ENCODE results near the gene SLC2A8. TPM values are rescaled to one million over a fixed set of nuclear protein-coding genes. Genes with fewer than 3 reads are reported as not detected.

The SLC2A8 gene
- total and polyA plus RNA-seq, 3 experiments from 2014 or later, result 4.5 to 7.7 (median 6.2) TPM

DNA sequence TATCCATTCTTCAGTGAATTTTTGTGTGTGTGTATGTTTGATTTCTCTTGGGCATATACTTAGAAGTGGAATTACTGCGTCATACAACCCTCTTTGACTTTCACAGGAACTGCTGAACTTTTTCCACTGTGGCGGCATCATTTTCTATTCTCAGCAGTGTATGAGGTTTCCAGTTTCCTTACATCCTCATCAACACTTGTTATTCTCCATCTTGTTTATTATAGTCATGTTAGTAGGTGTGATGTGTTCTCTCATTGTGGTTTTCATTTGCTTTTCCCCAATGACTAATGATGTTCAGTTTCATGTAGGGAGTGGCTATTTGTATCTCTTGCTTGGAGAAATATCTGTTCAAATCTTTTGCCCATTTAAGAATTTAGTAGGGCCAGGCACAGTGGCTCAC lies 29.8 kb downstream of the SLC2A8 start:
- H3K36me3 Mint-ChIP-seq, result peaks cover 0 to 49% (median 20%) of the 10 kb centered on the region in 3 donors
- ChIA-PET CTCF (no interaction called here), POLR2A (interaction anchor here (0.7 kb wide), 1 partner anchor 359 kb away, joined by 3 read pairs; the partner anchor contains the start of gene CDK9)
- Histone ChIP-seq H3K4me3 (ENCODE audit: low read length) (no peak overlapping the region), H3K27ac (ENCODE audit: low read depth, low read length) (no peak overlapping the region), H3K27me3 (ENCODE audit: insufficient read depth, low read length, poor library complexity, severe bottlenecking) (no peaks in the 10 kb centered on the region), H3K9me3 (ENCODE audit: low read length) (no peaks in the 10 kb centered on the region), H3K4me1 (ENCODE audit: insufficient read depth, low read length) (peaks cover 31% of the 10 kb centered on the region), H3K36me3 (ENCODE audit: insufficient read depth, low read length) (peaks cover 8% of the 10 kb centered on the region)
- peak overlapping the region; percentile 13 to 100 (median 94) for H3K4me3 Mint-ChIP-seq
- H3K27ac Mint-ChIP-seq, result peak overlapping the region in 7 of 8 donors; percentile 36 to 95 (median 78)
- peaks cover 50 to 67% (median 62%) of the 10 kb centered on the region in 3 donors for H3K4me1 Mint-ChIP-seq
- peak in 1 of 5 donors; percentile 13 for DNase-seq
- H3K9me3 Mint-ChIP-seq, result no peaks in the 10 kb centered on the region
- H3K27me3 Mint-ChIP-seq, result no peaks in the 10 kb centered on the region

DNA sequence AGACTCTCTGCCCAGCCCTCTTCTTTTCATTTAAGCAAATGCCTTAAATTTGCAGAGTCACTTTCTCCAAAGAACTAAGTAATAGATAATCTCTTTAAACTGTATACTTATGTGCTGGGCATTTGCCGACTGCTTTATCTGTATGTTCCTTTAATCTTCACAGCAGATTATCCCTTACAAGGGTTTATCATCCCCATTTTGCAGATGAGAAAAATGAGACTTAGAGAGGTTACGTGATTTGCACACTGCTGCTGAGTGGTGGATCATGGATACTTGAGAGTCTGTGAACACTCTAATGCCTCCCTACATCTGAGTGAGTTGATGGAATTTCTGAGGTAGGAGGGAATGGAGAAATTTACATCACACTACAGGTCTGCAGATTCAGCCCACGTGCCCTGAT lies 31.4 kb downstream of the SLC2A8 start:
- no peak for DNase-seq
- Histone ChIP-seq H3K4me1 (ENCODE audit: insufficient read depth, low read length) (peaks cover 22% of the 10 kb centered on the region), H3K27me3 (ENCODE audit: insufficient read depth, low read length, poor library complexity, severe bottlenecking) (no peaks in the 10 kb centered on the region), H3K36me3 (ENCODE audit: insufficient read depth, low read length) (peaks cover 13% of the 10 kb centered on the region), H3K9me3 (ENCODE audit: low read length) (no peaks in the 10 kb centered on the region), H3K4me3 (ENCODE audit: low read length) (no peak overlapping the region), H3K27ac (ENCODE audit: low read depth, low read length) (no peak overlapping the region)
- peaks cover 5 to 59% (median 25%) of the 10 kb centered on the region in 3 donors for H3K36me3 Mint-ChIP-seq
- peaks cover 44 to 60% (median 57%) of the 10 kb centered on the region in 3 donors for H3K4me1 Mint-ChIP-seq
- H3K9me3 Mint-ChIP-seq, result no peaks in the 10 kb centered on the region
- ChIA-PET CTCF (no interaction called here), POLR2A (no interaction called here)
- peak overlapping the region in 1 of 8 donors; percentile 14 for H3K27ac Mint-ChIP-seq
- H3K4me3 Mint-ChIP-seq, result peak overlapping the region in 1 of 7 donors; percentile 73
- no peaks in the 10 kb centered on the region for H3K27me3 Mint-ChIP-seq

DNA sequence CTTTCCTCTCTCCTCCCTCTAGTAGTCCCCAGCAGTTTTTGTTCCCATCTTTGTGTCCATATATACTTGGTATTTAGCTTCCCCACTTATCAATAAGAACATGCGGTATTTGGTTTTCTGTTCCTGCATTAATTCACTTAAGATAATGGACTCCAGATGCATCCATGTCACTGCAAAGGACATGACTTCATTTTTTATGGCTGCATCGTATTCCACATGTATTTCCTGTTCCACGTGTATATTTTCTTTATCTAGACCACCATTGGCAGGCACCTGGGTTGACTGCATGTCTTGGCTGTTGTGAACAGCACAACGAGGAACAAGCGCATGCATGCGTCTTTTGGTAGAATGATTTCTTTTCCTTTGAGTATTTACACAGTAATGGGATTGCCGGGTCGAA lies 33.4 kb downstream of the SLC2A8 start:
- peaks cover 11 to 71% (median 37%) of the 10 kb centered on the region in 3 donors for H3K36me3 Mint-ChIP-seq
- H3K27ac Mint-ChIP-seq, result peak overlapping the region in 1 of 8 donors; percentile 60
- no peaks in the 10 kb centered on the region for H3K27me3 Mint-ChIP-seq
- ChIA-PET POLR2A (no interaction called here), CTCF (interaction anchor here (0.6 kb wide), 1 partner anchor 1518 kb away, joined by 3 read pairs; no protein-coding TSS in a partner anchor)
- Histone ChIP-seq H3K4me1 (ENCODE audit: insufficient read depth, low read length) (peaks cover 11% of the 10 kb centered on the region), H3K27ac (ENCODE audit: low read depth, low read length) (no peak overlapping the region), H3K36me3 (ENCODE audit: insufficient read depth, low read length) (peaks cover 29% of the 10 kb centered on the region), H3K9me3 (ENCODE audit: low read length) (no peaks in the 10 kb centered on the region), H3K4me3 (ENCODE audit: low read length) (no peak overlapping the region), H3K27me3 (ENCODE audit: insufficient read depth, low read length, poor library complexity, severe bottlenecking) (no peaks in the 10 kb centered on the region)
- no peaks in the 10 kb centered on the region for H3K9me3 Mint-ChIP-seq
- H3K4me3 Mint-ChIP-seq, result no peak overlapping the region
- no peak for DNase-seq
- H3K4me1 Mint-ChIP-seq, result peaks cover 29 to 47% (median 39%) of the 10 kb centered on the region in 3 donors

DNA sequence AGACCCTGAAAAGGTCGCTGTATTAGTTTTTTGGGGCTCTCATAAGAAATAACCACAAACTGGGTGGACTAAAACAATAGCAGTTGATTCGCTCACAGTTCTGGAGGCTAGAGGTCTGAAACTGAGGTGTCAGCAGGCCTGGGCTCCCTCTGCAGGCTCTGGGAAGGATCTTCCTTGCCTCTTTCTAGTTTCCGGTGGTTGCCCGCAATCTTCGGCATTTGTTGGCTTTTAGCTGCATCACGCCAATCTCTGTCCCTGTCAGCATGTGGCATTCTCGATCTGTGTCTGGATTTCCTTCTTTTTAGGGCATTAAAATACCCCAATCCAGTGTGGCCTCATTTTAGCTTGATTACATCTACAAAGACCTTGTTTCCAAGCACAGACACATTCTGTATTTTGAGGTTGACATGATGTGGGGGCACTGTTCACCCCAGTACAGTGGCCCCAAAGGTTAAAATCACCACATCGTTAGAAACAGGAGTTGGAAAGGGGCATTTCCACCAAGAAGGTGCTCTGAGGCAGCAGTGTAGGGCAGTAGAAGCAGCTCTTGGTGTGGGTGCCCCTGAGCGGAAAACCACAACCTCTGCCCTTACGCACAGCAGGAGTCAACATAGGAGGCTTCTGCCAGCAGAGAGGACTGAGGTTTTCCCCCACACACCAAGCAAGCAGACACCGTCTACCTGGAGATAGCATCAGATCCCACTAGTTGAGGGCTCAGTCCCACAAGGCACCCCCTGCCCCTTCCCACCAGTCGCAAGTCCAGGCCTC lies 40.7 kb downstream of the SLC2A8 start:
- Mint-ChIP-seq H3K4me1 (peaks cover 17 to 30% (median 29%) of the 10 kb centered on the region in 3 donors), H3K4me3 (peak overlapping the region; percentile 19 to 75 (median 63)), H3K27ac (peak overlapping the region; percentile 36 to 97 (median 90)), H3K27me3 (no peaks in the 10 kb centered on the region), H3K9me3 (no peaks in the 10 kb centered on the region), H3K36me3 (peaks cover 26 to 89% (median 33%) of the 10 kb centered on the region in 3 donors)
- no peak overlapping the region for H3K4me3 ChIP-seq (ENCODE audit: low read length)
- no peak overlapping the region for H3K27ac ChIP-seq (ENCODE audit: low read depth, low read length)
- DNase-seq, result peak in 4 of 5 donors; percentile 33 to 66 (median 54)
- POLR2A ChIA-PET, result interaction anchor here (1.2 kb wide), 1 partner anchor 13 kb away, joined by 6 read pairs; the partner anchor contains the start of genes LRSAM1 and RPL12
- H3K9me3 ChIP-seq (ENCODE audit: low read length), result no peaks in the 10 kb centered on the region
- no peaks in the 10 kb centered on the region for H3K27me3 ChIP-seq (ENCODE audit: insufficient read depth, low read length, poor library complexity, severe bottlenecking)
- no peaks in the 10 kb centered on the region for H3K4me1 ChIP-seq (ENCODE audit: insufficient read depth, low read length)
- H3K36me3 ChIP-seq (ENCODE audit: insufficient read depth, low read length), result peaks cover 81% of the 10 kb centered on the region
- CTCF ChIA-PET, result interaction anchor here (0.9 kb wide), 2 partner anchors 18 to 223 kb away, joined by 3 read pairs; no protein-coding TSS in a partner anchor

DNA sequence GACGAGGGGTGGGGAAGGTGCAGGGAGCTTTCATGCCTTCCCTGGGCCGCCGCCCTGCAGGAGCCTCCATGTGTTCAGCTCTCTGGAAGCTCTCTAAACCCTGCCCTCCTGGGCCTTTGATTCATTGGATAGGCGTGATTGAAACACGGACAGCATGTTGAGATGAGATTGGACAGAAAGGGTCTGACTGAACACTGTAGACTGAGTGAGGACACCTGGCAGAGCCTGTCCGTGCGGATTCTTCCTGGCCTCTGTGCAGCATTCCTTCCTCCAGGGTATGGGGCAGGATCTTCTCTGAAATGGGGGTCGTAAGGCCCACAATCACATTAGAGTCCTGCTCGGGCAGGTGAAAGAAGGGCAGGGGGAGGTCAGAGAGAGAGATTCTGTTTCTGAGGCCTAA lies 41.4 kb downstream of the SLC2A8 start:
- peaks cover 21 to 87% (median 34%) of the 10 kb centered on the region in 3 donors for H3K36me3 Mint-ChIP-seq
- no peaks in the 10 kb centered on the region for H3K9me3 Mint-ChIP-seq
- POLR2A ChIA-PET, result interaction anchor here (1.2 kb wide), 1 partner anchor 13 kb away, joined by 6 read pairs; the partner anchor contains the start of genes LRSAM1 and RPL12
- DNase-seq, result no peak
- H3K4me1 Mint-ChIP-seq, result peaks cover 17 to 29% (median 29%) of the 10 kb centered on the region in 3 donors
- CTCF ChIA-PET, result interaction anchor here (0.9 kb wide), 2 partner anchors 17 to 224 kb away, joined by 3 read pairs; no protein-coding TSS in a partner anchor
- H3K27me3 Mint-ChIP-seq, result no peaks in the 10 kb centered on the region
- Histone ChIP-seq H3K27me3 (ENCODE audit: insufficient read depth, low read length, poor library complexity, severe bottlenecking) (no peaks in the 10 kb centered on the region), H3K4me3 (ENCODE audit: low read length) (no peak overlapping the region), H3K9me3 (ENCODE audit: low read length) (no peaks in the 10 kb centered on the region), H3K27ac (ENCODE audit: low read depth, low read length) (no peak overlapping the region), H3K4me1 (ENCODE audit: insufficient read depth, low read length) (no peaks in the 10 kb centered on the region), H3K36me3 (ENCODE audit: insufficient read depth, low read length) (peaks cover 79% of the 10 kb centered on the region)
- peak overlapping the region in 7 of 8 donors; percentile 36 to 97 (median 91) for H3K27ac Mint-ChIP-seq
- H3K4me3 Mint-ChIP-seq, result peak overlapping the region in 1 of 7 donors; percentile 20

DNA sequence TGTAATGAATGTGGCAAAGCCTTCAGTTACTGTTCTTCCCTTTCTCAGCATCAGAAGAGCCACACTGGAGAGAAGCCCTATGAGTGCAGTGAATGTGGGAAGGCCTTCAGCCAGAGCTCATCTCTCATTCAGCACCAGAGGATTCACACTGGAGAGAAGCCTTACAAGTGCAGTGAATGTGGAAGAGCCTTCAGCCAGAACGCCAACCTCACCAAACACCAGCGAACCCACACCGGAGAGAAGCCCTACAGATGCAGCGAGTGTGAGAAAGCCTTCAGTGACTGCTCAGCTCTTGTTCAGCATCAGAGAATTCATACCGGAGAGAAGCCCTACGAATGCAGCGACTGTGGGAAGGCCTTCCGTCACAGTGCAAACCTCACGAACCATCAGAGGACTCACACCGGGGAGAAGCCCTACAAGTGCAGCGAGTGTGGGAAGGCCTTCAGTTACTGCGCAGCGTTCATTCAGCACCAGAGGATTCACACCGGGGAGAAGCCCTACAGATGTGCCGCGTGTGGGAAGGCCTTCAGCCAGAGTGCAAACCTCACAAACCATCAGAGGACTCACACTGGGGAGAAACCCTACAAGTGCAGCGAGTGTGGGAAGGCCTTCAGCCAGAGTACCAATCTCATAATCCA lies 47.4 kb downstream of the SLC2A8 start:
- H3K9me3 ChIP-seq (ENCODE audit: low read length), result no peaks in the 10 kb centered on the region
- H3K27ac ChIP-seq (ENCODE audit: low read depth, low read length), result no peak overlapping the region
- peak overlapping the region in 3 of 8 donors; percentile 17 to 89 (median 50) for H3K27ac Mint-ChIP-seq
- no peaks in the 10 kb centered on the region for H3K27me3 Mint-ChIP-seq
- no peaks in the 10 kb centered on the region for H3K27me3 ChIP-seq (ENCODE audit: insufficient read depth, low read length, poor library complexity, severe bottlenecking)
- no peak for DNase-seq
- H3K4me1 Mint-ChIP-seq, result peaks cover 17 to 21% (median 20%) of the 10 kb centered on the region in 3 donors
- no peak overlapping the region for H3K4me3 ChIP-seq (ENCODE audit: low read length)
- peaks cover 14 to 88% (median 38%) of the 10 kb centered on the region in 3 donors for H3K36me3 Mint-ChIP-seq
- H3K9me3 Mint-ChIP-seq, result no peaks in the 10 kb centered on the region
- peaks cover 73% of the 10 kb centered on the region for H3K36me3 ChIP-seq (ENCODE audit: insufficient read depth, low read length)
- peaks cover 8% of the 10 kb centered on the region for H3K4me1 ChIP-seq (ENCODE audit: insufficient read depth, low read length)
- POLR2A ChIA-PET, result no interaction called here
- CTCF ChIA-PET, result interaction anchor here (1.5 kb wide), 1 partner anchor 11 kb away, joined by 5 read pairs; no protein-coding TSS in a partner anchor
- H3K4me3 Mint-ChIP-seq, result peak overlapping the region in 1 of 7 donors; percentile 12

DNA sequence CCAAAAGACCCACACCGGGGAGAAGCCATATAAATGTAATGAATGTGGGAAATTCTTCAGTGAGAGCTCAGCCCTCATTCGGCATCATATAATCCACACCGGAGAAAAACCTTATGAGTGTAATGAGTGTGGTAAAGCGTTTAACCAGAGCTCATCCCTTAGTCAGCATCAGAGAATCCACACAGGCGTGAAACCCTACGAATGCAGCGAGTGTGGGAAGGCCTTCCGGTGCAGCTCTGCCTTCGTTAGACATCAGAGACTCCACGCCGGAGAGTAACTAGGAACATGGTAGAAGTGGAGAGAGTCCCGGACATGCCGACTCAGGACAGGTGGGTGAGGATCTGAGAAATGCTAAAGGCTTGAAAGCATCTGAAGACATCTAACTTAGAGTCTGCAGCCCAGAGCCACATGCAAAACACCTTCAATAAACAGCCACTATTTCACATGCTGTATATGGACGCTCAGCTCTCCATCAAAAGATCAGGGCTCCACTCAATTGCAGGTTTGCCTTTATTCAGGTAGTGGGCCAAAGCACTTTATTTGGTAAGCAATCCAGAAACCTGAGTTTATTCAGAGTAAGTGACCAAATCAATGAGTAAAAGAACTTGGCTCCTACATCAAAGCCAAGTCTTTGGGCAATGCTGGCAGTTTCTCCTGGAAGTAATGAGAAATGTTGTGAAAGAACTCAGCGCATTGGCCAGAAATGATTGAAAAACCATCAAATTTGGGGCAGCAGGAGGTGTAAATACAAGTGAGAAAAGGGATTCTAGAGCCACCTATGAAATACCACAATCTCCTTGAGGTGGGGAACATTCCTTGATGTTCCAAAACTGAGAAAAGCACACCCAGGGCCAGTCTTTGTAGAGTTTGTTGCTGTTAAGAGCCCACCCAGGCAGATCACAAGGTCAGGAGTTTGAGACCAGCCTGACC lies 48.2 kb downstream of the SLC2A8 start:
- Mint-ChIP-seq H3K4me1 (peaks cover 25 to 28% (median 27%) of the 10 kb centered on the region in 3 donors), H3K4me3 (no peak overlapping the region), H3K27me3 (no peaks in the 10 kb centered on the region), H3K27ac (peak overlapping the region in 4 of 8 donors; percentile 18 to 83 (median 61)), H3K9me3 (no peaks in the 10 kb centered on the region), H3K36me3 (peaks cover 13 to 89% (median 35%) of the 10 kb centered on the region in 3 donors)
- H3K9me3 ChIP-seq (ENCODE audit: low read length), result no peaks in the 10 kb centered on the region
- H3K36me3 ChIP-seq (ENCODE audit: insufficient read depth, low read length), result peaks cover 72% of the 10 kb centered on the region
- no peak overlapping the region for H3K4me3 ChIP-seq (ENCODE audit: low read length)
- peaks cover 16% of the 10 kb centered on the region for H3K4me1 ChIP-seq (ENCODE audit: insufficient read depth, low read length)
- ChIA-PET POLR2A (no interaction called here), CTCF (interaction anchor here (1.5 kb wide), 1 partner anchor 10 kb away, joined by 5 read pairs; no protein-coding TSS in a partner anchor)
- no peaks in the 10 kb centered on the region for H3K27me3 ChIP-seq (ENCODE audit: insufficient read depth, low read length, poor library complexity, severe bottlenecking)
- H3K27ac ChIP-seq (ENCODE audit: low read depth, low read length), result no peak overlapping the region
- no peak for DNase-seq

Measured in CD8-positive, alpha-beta memory T cell (primary cell).